Activated B cell treated with CpG ODN at 0.5 μM for 24 hours (primary cell): Measurements from ENCODE around the gene SCGN. TPM values are rescaled to one million over a fixed set of nuclear protein-coding genes. Genes with fewer than 3 reads are reported as not detected.

Experiments
- ATAC-seq: fragments of 200-7000 bp; cut with Tn5 transposase; one replicate; pipeline ENCODE4 v1.10.0; 2021; ENCODE audit warnings: low read depth, mild to moderate bottlenecking, moderate library complexity
- CTCF ChIA-PET: fragments of 350-600 bp; sonication (Branson Sonifier 250); formaldehyde crosslinking; loops from one replicate; lab custom pipeline; 2021; ENCODE audit warnings: antibody characterized with exemption; lab: Charles Lee
- POLR2A ChIA-PET: fragments of 350-600 bp; sonication (Branson Sonifier 250); formaldehyde crosslinking; loops from one replicate; lab custom pipeline; 2021; ENCODE audit warnings: antibody characterized with exemption; lab: Charles Lee
- DNase-seq: peaks from one replicate; pipeline ENCODE4 v3.0.0; 2022
- H3K27ac Mint-ChIP-seq: one replicate; pipeline ENCODE4 v1.8.0; 2020; ENCODE audit warnings: mixed read lengths
- H3K27me3 Mint-ChIP-seq: one replicate; pipeline ENCODE4 v1.8.0; 2021; ENCODE audit warnings: mixed read lengths
- H3K36me3 Mint-ChIP-seq: one replicate; pipeline ENCODE4 v1.8.0; 2021; ENCODE audit warnings: low read depth, mixed read lengths
- H3K4me1 Mint-ChIP-seq: one replicate; pipeline ENCODE4 v1.8.0; 2021; ENCODE audit warnings: mixed read lengths
- H3K4me3 Mint-ChIP-seq: one replicate; pipeline ENCODE4 v1.8.0; 2020; ENCODE audit warnings: mild to moderate bottlenecking, mixed read lengths
- H3K9me3 Mint-ChIP-seq: one replicate; pipeline ENCODE4 v1.8.0; 2020; ENCODE audit warnings: mixed read lengths
- intact Hi-C: fragments of 100-400 bp; cut with micrococcal nuclease; formaldehyde crosslinking; loops from one replicate; pipeline ENCODE4 v1.15.1; 2024
- total RNA-seq: library from RNA; stranded (reverse); gene quantifications from 2 replicates; pipeline ENCODE4 v1.2.3, GENCODE V29; 2022
- TF ChIP-seq, protein P1 (sequence below): fragments of 200-600 bp; IDR thresholded peaks from one replicate; pipeline ENCODE4 v1.8.0; 2022; ENCODE audit warnings: antibody characterized with exemption, mild to moderate bottlenecking

SCGN gene
- total RNA-seq, 1 donor from 2014 or later = not detected

DNA sequence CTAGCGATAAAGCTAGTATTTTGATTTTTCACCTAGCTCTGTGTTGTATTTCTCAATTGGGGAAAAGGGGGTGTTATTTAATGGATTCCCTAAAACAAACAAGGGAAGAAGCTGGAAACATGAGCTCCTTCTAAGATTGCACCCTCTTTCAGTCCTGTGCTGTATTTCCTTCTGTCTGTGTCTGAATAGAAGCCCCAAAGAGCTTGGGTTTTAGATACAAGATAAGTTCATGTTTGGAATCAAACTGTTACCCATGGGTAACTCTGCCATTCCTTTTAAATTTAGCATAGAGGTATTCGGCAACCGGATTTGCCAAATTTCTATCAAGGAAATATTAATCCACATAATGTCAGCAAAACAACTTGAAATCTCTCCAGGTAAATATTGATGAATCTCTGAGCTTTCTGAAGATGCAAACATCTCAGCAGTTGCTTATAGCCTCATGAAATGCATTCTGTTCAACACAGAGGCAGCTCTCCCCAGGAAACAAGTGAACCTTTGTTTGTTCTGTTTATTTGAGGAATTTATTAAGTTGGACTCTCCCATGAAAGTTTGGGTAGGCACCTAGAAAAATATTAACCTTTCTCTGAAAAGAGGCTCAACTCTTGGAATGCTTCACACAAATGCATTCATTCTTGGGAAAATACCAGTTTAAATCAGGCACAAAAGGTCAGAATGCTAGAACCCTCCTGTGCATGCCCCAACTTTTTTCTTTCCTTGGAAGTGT is 9.9 kb upstream of the SCGN start:
- Mint-ChIP-seq H3K27ac (no peak overlapping the region), H3K9me3 (peaks cover 7% of the 10 kb centered on the region), H3K36me3 (no peaks in the 10 kb centered on the region), H3K27me3 (peaks cover 50% of the 10 kb centered on the region), H3K4me3 (no peak overlapping the region), H3K4me1 (no peaks in the 10 kb centered on the region)
- ChIA-PET CTCF (interaction anchor here (0.5 kb wide), 1 partner anchor 66 kb away, joined by 3 read pairs; no protein-coding TSS in a partner anchor), POLR2A (no interaction called here)
- TF ChIP-seq, protein P1, sequence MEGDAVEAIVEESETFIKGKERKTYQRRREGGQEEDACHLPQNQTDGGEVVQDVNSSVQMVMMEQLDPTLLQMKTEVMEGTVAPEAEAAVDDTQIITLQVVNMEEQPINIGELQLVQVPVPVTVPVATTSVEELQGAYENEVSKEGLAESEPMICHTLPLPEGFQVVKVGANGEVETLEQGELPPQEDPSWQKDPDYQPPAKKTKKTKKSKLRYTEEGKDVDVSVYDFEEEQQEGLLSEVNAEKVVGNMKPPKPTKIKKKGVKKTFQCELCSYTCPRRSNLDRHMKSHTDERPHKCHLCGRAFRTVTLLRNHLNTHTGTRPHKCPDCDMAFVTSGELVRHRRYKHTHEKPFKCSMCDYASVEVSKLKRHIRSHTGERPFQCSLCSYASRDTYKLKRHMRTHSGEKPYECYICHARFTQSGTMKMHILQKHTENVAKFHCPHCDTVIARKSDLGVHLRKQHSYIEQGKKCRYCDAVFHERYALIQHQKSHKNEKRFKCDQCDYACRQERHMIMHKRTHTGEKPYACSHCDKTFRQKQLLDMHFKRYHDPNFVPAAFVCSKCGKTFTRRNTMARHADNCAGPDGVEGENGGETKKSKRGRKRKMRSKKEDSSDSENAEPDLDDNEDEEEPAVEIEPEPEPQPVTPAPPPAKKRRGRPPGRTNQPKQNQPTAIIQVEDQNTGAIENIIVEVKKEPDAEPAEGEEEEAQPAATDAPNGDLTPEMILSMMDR = no peak
- DNase-seq (no peak), ATAC-seq (no peak)
- intact Hi-C loops = no loop called here

DNA sequence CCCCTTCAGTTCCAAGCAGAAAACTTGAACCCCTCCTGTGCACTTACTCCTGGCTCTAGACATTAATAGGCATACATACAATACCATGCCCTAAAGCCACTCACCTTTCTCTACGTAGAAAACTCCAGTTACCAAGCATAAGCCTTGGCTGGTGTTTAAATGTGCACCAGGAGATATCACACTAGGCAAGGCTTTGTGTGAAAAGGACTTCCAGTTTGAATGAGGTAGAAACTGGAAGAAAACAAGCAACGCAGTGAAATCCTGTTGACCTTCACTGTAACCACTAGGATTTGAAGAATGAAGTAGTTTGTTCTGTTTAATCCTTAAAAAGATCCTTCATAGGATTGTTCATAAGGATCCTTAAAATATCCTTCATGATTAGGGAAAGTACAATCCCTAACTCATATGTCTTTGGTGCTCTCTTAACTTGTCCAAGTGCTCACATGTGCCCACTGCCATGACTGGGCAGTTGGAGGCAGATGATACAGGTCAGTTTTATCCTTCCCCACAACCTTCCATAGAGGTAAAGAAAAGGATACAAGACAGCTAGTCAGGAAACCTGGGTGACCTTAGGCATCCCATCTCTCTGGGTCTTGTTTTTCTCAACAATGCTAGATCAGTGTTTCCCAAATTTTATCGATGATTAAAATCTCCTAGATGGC is 9.2 kb upstream of the SCGN start:
- Mint-ChIP-seq H3K9me3 (peaks cover 7% of the 10 kb centered on the region), H3K4me1 (no peaks in the 10 kb centered on the region), H3K4me3 (no peak overlapping the region), H3K36me3 (no peaks in the 10 kb centered on the region), H3K27ac (no peak overlapping the region), H3K27me3 (peaks cover 50% of the 10 kb centered on the region)
- DNase-seq (no peak), ATAC-seq (no peak)
- TF ChIP-seq, protein P1 = no peak
- intact Hi-C loops = no loop called here
- ChIA-PET CTCF (no interaction called here), POLR2A (no interaction called here)

DNA sequence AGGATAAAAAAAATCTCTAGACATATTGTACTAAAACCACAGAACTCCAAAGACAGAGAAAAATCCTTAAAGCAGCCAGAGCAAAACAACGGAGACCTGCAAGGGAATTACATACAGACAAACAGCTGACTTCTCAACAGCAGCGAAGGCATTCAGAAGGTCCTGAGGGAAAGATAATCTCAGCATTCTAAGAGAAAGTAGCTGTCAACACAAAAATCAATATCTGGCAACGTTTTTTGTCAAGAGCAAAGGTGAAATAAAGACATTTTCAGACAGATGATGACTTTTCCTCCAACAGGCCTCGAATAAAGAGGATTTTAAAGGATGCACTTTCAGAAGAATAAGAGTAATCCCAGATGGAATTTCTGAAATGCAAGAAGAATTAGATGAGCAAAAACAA is 6.1 kb upstream of the SCGN start:
- ChIA-PET POLR2A (no interaction called here), CTCF (no interaction called here)
- H3K27me3 Mint-ChIP-seq = peaks cover 43% of the 10 kb centered on the region
- peaks cover 7% of the 10 kb centered on the region for H3K9me3 Mint-ChIP-seq
- intact Hi-C loops = no loop called here
- no peak for ATAC-seq
- DNase-seq = no peak
- no peak overlapping the region for H3K4me3 Mint-ChIP-seq
- no peak overlapping the region for H3K27ac Mint-ChIP-seq
- TF ChIP-seq, protein P1 = no peak
- no peaks in the 10 kb centered on the region for H3K4me1 Mint-ChIP-seq
- no peaks in the 10 kb centered on the region for H3K36me3 Mint-ChIP-seq

DNA sequence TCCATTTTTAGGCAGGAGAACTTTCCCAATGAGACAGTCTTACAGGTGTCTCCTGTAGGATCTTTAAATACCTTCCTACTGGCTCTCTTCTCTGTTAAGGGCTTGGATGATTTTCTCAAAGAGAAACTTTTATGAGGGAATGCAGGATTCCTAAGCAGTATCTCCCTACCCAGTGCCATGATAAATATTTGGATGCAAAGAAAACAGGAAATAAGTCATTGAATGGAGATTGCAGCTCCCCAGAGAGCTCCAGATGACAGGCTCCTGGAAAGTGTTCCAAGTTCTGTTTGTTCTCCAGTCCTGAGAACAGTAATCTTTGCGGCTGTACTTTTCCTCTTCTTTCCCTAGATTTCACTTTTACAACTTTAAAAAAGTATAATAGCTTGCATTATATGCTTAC is 2.4 kb upstream of the SCGN start:
- no peaks in the 10 kb centered on the region for H3K36me3 Mint-ChIP-seq
- DNase-seq (no peak), ATAC-seq (no peak)
- peaks cover 40% of the 10 kb centered on the region for H3K27me3 Mint-ChIP-seq
- TF ChIP-seq, protein P1 = no peak
- H3K4me1 Mint-ChIP-seq = no peaks in the 10 kb centered on the region
- CTCF ChIA-PET = no interaction called here
- H3K4me3 Mint-ChIP-seq = no peak overlapping the region
- no peak overlapping the region for H3K27ac Mint-ChIP-seq
- no peaks in the 10 kb centered on the region for H3K9me3 Mint-ChIP-seq
- POLR2A ChIA-PET = no interaction called here
- intact Hi-C loops = no loop called here

DNA sequence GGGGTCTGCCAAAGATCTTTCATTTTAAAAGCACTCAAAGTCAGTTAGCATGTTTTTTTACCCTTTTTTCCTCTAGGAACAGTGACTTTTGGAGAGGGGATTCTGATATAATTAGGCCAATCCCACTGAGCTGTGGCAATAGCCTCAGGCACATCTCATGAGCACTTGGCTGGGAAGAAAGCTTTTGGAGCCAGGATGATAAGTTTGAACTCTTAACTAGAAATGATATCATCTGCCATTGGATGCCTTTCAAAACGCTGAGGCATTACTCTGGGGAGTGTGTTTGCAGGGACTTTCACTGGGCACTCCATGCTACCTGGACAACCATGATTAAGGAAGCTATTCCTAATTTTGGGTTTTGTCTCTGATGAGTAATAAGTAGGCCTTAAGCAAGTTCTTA is 3.7 kb downstream of the SCGN start:
- ATAC-seq = no peak
- CTCF ChIA-PET = no interaction called here
- H3K36me3 Mint-ChIP-seq = no peaks in the 10 kb centered on the region

More for the DNA sequence above, 3.7 kb downstream of the SCGN start:
- Mint-ChIP-seq H3K4me3 (no peak overlapping the region), H3K27me3 (peaks cover 38% of the 10 kb centered on the region), H3K27ac (no peak overlapping the region), H3K4me1 (no peaks in the 10 kb centered on the region), H3K9me3 (no peaks in the 10 kb centered on the region)
- POLR2A ChIA-PET = no interaction called here
- intact Hi-C loops = no loop called here
- no peak for DNase-seq
- TF ChIP-seq, protein P1 = no peak
